IMR-90 (cell line): ENCODE data around the gene GABRP. TPM values are rescaled to one million over a fixed set of nuclear protein-coding genes. Genes with fewer than 3 reads are reported as not detected.

Experiments used
- ATAC-seq: fragments of 200-7000 bp; cut with Tn5 transposase; 2 replicates; pipeline ENCODE4 v1.9.1; 2020; ENCODE audit warnings: low read depth, mild to moderate bottlenecking, moderate library complexity
- BruUV-seq: library from RNA; stranded (reverse); fragments of 400-500 nt; replicated peaks from 2 replicates; lab custom pipeline; 2021; lab: Mats Ljungman, UMichigan
- CTCF ChIA-PET: fragments of 300-600 bp; formaldehyde crosslinking; extraction: SDS; loops from one replicate; lab custom pipeline; 2021; ENCODE audit warnings: antibody characterized with exemption; lab: Yijun Ruan, JAX
- POLR2A ChIA-PET: fragments of 300-600 bp; sonication (Branson Sonifier 250); formaldehyde crosslinking; loops from one replicate; lab custom pipeline; 2022; ENCODE audit warnings: antibody characterized with exemption; ENCODE audit not compliant: unreplicated experiment; lab: Charles Lee
- DNase-seq: peaks from one replicate; pipeline ENCODE4 v3.0.0; 2013
- H2AFZ ChIP-seq: replicated peaks from 2 replicates; pipeline ENCODE3; 2013; ENCODE audit warnings: low read length, mild to moderate bottlenecking; ENCODE audit not compliant: poor library complexity
- H2AK5ac ChIP-seq: 2 replicates; pipeline ENCODE4 v1.6.1; 2013; ENCODE audit warnings: low read depth, low read length, inconsistent platforms
- H2AK9ac ChIP-seq: replicated peaks from 2 replicates; pipeline ENCODE3; 2013; ENCODE audit warnings: mild to moderate bottlenecking, low read depth, low read length, moderate library complexity; ENCODE audit not compliant: poor library complexity
- H2BK120ac ChIP-seq: 2 replicates; pipeline ENCODE4 v1.6.1; 2013; ENCODE audit warnings: low read depth, low read length, inconsistent platforms
- H2BK15ac ChIP-seq: 3 replicates; pipeline ENCODE4 v1.6.1; 2013; ENCODE audit warnings: low read depth, low read length, inconsistent platforms
- H2BK20ac ChIP-seq: 2 replicates; pipeline ENCODE4 v1.6.1; 2013; ENCODE audit warnings: low read depth, mild to moderate bottlenecking, inconsistent platforms, low read length, moderate library complexity
- H2BK5ac ChIP-seq: 2 replicates; pipeline ENCODE4 v1.6.1; 2013; ENCODE audit warnings: mild to moderate bottlenecking, low read depth, low read length, inconsistent platforms; ENCODE audit not compliant: poor library complexity, severe bottlenecking
- H3K14ac ChIP-seq: replicated peaks from 2 replicates; pipeline ENCODE4 v1.6.1; 2013; ENCODE audit warnings: low read depth, low read length, inconsistent platforms
- H3K18ac ChIP-seq: 2 replicates; pipeline ENCODE4 v1.6.1; 2013; ENCODE audit warnings: low read depth, low read length, control low read depth
- H3K23ac ChIP-seq: 2 replicates; pipeline ENCODE4 v1.6.1; 2013; ENCODE audit warnings: low read depth, low read length, inconsistent platforms
- H3K27ac ChIP-seq: 2 replicates; pipeline ENCODE4 v1.5.1; 2013; ENCODE audit warnings: mild to moderate bottlenecking, control low read depth, low read length; ENCODE audit not compliant: insufficient read depth
- H3K27me3 ChIP-seq: 2 replicates; pipeline ENCODE4 v1.6.1; 2013; ENCODE audit warnings: low read length; ENCODE audit not compliant: control insufficient read depth, insufficient read depth
- H3K36me3 ChIP-seq: 2 replicates; pipeline ENCODE4 v1.6.1; 2013; ENCODE audit warnings: low read length, mixed read lengths; ENCODE audit not compliant: control insufficient read depth, insufficient read depth
- H3K4ac ChIP-seq: 2 replicates; pipeline ENCODE4 v1.6.1; 2013; ENCODE audit warnings: low read depth, low read length, inconsistent platforms
- H3K4me1 ChIP-seq: 2 replicates; pipeline ENCODE4 v1.6.1; 2013; ENCODE audit warnings: low read length, mixed read lengths; ENCODE audit not compliant: control insufficient read depth, insufficient read depth
- H3K4me2 ChIP-seq: 2 replicates; pipeline ENCODE4 v1.6.1; 2013; ENCODE audit warnings: low read depth, mild to moderate bottlenecking, control low read depth, low read length, moderate library complexity
- H3K4me3 ChIP-seq: 2 replicates; pipeline ENCODE4 v1.5.1; 2013; ENCODE audit warnings: low read depth, mild to moderate bottlenecking, control low read depth, low read length, moderate library complexity; ENCODE audit not compliant: insufficient read depth
- H3K56ac ChIP-seq: 2 replicates; pipeline ENCODE4 v1.6.1; 2013; ENCODE audit warnings: low read length, inconsistent platforms; ENCODE audit not compliant: insufficient read depth; ENCODE audit errors: extremely low read depth
- H3K79me1 ChIP-seq, 2 experiments: 2 replicates each; pipeline ENCODE4 v1.6.1; 2013; ENCODE audit warnings: low read length in 2 of 2, inconsistent platforms in 1 of 2, low read depth in 1 of 2
- H3K9ac ChIP-seq: 2 replicates; pipeline ENCODE4 v1.6.1; 2013; ENCODE audit warnings: low read depth, low read length, control low read depth
- H3K9me1 ChIP-seq: 2 replicates; pipeline ENCODE4 v1.6.1; 2013; ENCODE audit warnings: low read length, inconsistent platforms; ENCODE audit not compliant: insufficient read depth
- H3K9me3 ChIP-seq: 2 replicates; pipeline ENCODE4 v1.6.1; 2013; ENCODE audit warnings: low read length; ENCODE audit not compliant: control insufficient read depth, insufficient read depth
- H4K20me1 ChIP-seq: 2 replicates; pipeline ENCODE4 v1.6.1; 2013; ENCODE audit warnings: low read length, inconsistent platforms; ENCODE audit not compliant: insufficient read depth
- H4K5ac ChIP-seq: 2 replicates; pipeline ENCODE4 v1.6.1; 2013; ENCODE audit warnings: mild to moderate bottlenecking, low read depth, low read length, control low read depth
- H4K8ac ChIP-seq, 2 experiments: 2 replicates each; pipeline ENCODE4 v1.6.1; 2013; ENCODE audit warnings: low read depth in 2 of 2, low read length in 2 of 2, control low read depth in 1 of 2, inconsistent platforms in 1 of 2
- H4K91ac ChIP-seq: 2 replicates; pipeline ENCODE4 v1.6.1; 2013; ENCODE audit warnings: low read depth, low read length, inconsistent platforms; ENCODE audit not compliant: insufficient read depth
- CEBPB ChIP-seq: IDR thresholded peaks from 2 replicates; pipeline ENCODE4 v1.6.1; 2012; ENCODE audit warnings: low read depth, low read length, improper control_type of control experiment
- RAD21 ChIP-seq: IDR thresholded peaks from 2 replicates; pipeline ENCODE4 v1.6.1; 2012; ENCODE audit warnings: low read length, improper control_type of control experiment
- WGBS, 2 experiments: methylation state at CpG; one replicate each; pipeline versions ENCODE4 v1.1.5 to v1.1.7; 2013; ENCODE audit warnings: missing lambda C conversion rate in 2 of 2; ENCODE audit not compliant: insufficient read length in 1 of 2; ENCODE audit errors: extremely low coverage in 2 of 2; 5-methylcytosine and 5-hydroxymethylcytosine counted together
- dilution Hi-C: fragments of 300-500 bp; cut with HindIII; formaldehyde crosslinking; loops from one replicate; pipeline ENCODE4 v1.14.3; 2018; ENCODE audit warnings: low sequenced_read_pairs; ENCODE audit not compliant: unreplicated experiment
- in situ Hi-C: fragments of 300-500 bp; cut with MboI; formaldehyde crosslinking; loops from 3 replicates; pipeline ENCODE4 v1.14.3; 2019; ENCODE audit warnings: low sequenced_read_pairs, inconsistent platforms, mixed read lengths
- intact Hi-C: fragments of 100-400 bp; cut with micrococcal nuclease; formaldehyde crosslinking; loops from 2 replicates; pipeline ENCODE4 v1.10.0; 2022
- polyA plus RNA-seq, 3 experiments: library from polyadenylated mRNA; depleted of rRNA; stranded (reverse); fragments of >200 nt; gene quantifications; 2 replicates each; pipeline ENCODE4 v1.2.3, GENCODE V29; 2012; ENCODE audit warnings: low replicate concordance in 1 of 3
- total RNA-seq: library from RNA; depleted of rRNA; stranded (reverse); fragments of >200 nt; gene quantifications from 2 replicates; pipeline ENCODE4 v1.2.3, GENCODE V29; 2012

The GABRP gene
- total and polyA plus RNA-seq, 2 of the 4 experiments (the other 2 are of a cell fraction) = not detected

DNA sequence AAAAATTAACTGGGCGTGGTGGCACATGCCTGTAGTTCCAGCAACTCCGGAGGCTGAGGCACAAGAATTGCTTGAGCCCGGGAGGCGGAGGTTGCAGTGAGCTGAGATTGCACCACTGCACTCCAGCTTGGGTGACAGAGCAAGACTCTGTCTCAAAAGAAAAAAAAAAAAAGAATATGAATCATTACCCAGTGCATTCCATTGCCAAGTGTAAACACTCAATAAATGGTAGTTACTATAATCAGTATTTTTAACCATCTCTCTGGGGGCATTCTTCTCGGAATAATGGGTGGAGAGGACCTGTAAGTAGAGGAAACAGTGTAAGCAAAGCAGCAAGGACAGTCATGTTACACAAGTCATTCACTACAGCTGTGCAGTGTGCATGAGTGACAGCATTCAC is 64.5 kb downstream of the GABRP start:
- intact Hi-C loops = no loop called here
- no peaks in the 10 kb centered on the region for H3K79me1 ChIP-seq
- DNase-seq (peak; percentile 23), ATAC-seq (peak; percentile 76)
- H4K91ac ChIP-seq = no peak overlapping the region
- H3K56ac ChIP-seq = no peak overlapping the region
- no peak for TF ChIP-seq RAD21
- TF ChIP-seq CEBPB = peak; percentile 48; the same call in 1 of the 2 replicates
- H2BK15ac ChIP-seq = no peak overlapping the region
- H3K9me3 ChIP-seq = no peaks in the 10 kb centered on the region
- no peak overlapping the region for H3K27ac ChIP-seq
- BruUV-seq = no TSS peak
- H2BK20ac ChIP-seq = no peak overlapping the region
- no peak overlapping the region for H3K9ac ChIP-seq
- peaks cover 2% of the 10 kb centered on the region; the same call in 1 of the 2 replicates for H3K9me1 ChIP-seq
- no peak overlapping the region for H3K18ac ChIP-seq
- H4K5ac ChIP-seq = no peak overlapping the region
- H3K4ac ChIP-seq = no peak overlapping the region
- in situ Hi-C loops = no loop called here
- no peak overlapping the region; the same call in 1 of the 2 replicates for H2AK5ac ChIP-seq
- H3K23ac ChIP-seq = no peak overlapping the region
- H3K4me1 ChIP-seq = peaks cover 2% of the 10 kb centered on the region; the same call in 1 of the 2 replicates
- peak overlapping the region; percentile 87; the same call in 1 of the 2 replicates for H3K14ac ChIP-seq
- H2BK120ac ChIP-seq = no peak overlapping the region
- WGBS, 2 experiments = no CpG with 5 or more reads among the region's 5 CpGs
- CTCF ChIA-PET = no interaction called here
- H2AFZ ChIP-seq = no peak overlapping the region
- no peak overlapping the region for H3K4me3 ChIP-seq
- H2BK5ac ChIP-seq = no peak overlapping the region
- no peak overlapping the region for H3K4me2 ChIP-seq
- dilution Hi-C loops = no loop called here
- H4K20me1 ChIP-seq = no peaks in the 10 kb centered on the region
- POLR2A ChIA-PET = no interaction called here
- no peak overlapping the region for H2AK9ac ChIP-seq
- H3K36me3 ChIP-seq = no peaks in the 10 kb centered on the region
- no peak overlapping the region for H4K8ac ChIP-seq
- H3K27me3 ChIP-seq = no peaks in the 10 kb centered on the region
